NCI-H82 treated with DMSO at 0.1 percent for 48 hours (cell line): Measurements from ENCODE around the gene CHCHD3.

Experiments
- DNase-seq: peaks from one replicate; lab custom pipeline; 2025; ENCODE audit not compliant: unreplicated experiment; lab: John Stamatoyannopoulos, UW

CHCHD3 gene

GRCh38 chr7:132755538-132756483 is 326.1 kb downstream of the CHCHD3 start:
- DNase-seq = no peak

- DNase-seq = no peak
Measured at GRCh38 chr7:132752431-132752830, 329.5 kb downstream of the CHCHD3 start.

GRCh38 chr7:132751244-132751647 is 330.6 kb downstream of the CHCHD3 start:
- DNase-seq = no peak

GRCh38 chr7:132750530-132751217 is 331.2 kb downstream of the CHCHD3 start:
- no peak for DNase-seq

- no peak for DNase-seq
Measured at GRCh38 chr7:132750096-132750495, 331.8 kb downstream of the CHCHD3 start.

GRCh38 chr7:132745510-132745909 is 336.4 kb downstream of the CHCHD3 start:
- DNase-seq = no peak

- DNase-seq = no peak
Measured at GRCh38 chr7:132743974-132744373, 337.9 kb downstream of the CHCHD3 start.

GRCh38 chr7:132742189-132742612 is 339.7 kb downstream of the CHCHD3 start:
- no peak for DNase-seq

- DNase-seq = no peak
Measured at GRCh38 chr7:132740176-132740575, 341.7 kb downstream of the CHCHD3 start.

- DNase-seq = no peak
Measured at GRCh38 chr7:132739271-132739955, 342.5 kb downstream of the CHCHD3 start.

GRCh38 chr7:132738254-132738653 is 343.6 kb downstream of the CHCHD3 start:
- DNase-seq = no peak

- no peak for DNase-seq
Measured at GRCh38 chr7:132735476-132735875, 346.4 kb downstream of the CHCHD3 start.
